HUES48 (cell line): ENCODE data around the gene C7orf57.

Experiments
- H3K27ac ChIP-seq: one replicate; pipeline ENCODE4 v1.7.0; 2013; ENCODE audit warnings: low read depth, low read length, inconsistent platforms
- H3K27me3 ChIP-seq: 2 replicates; pipeline ENCODE4 v1.6.1; 2013; ENCODE audit warnings: mild to moderate bottlenecking, low read length; ENCODE audit not compliant: control insufficient read depth, insufficient read depth
- H3K36me3 ChIP-seq: 2 replicates; pipeline ENCODE4 v1.6.1; 2013; ENCODE audit warnings: low read length; ENCODE audit not compliant: control insufficient read depth, insufficient read depth
- H3K4me1 ChIP-seq: 2 replicates; pipeline ENCODE4 v1.6.1; 2013; ENCODE audit warnings: mild to moderate bottlenecking, low read length; ENCODE audit not compliant: control insufficient read depth, insufficient read depth
- H3K4me3 ChIP-seq: 2 replicates; pipeline ENCODE4 v1.5.1; 2013; ENCODE audit warnings: mild to moderate bottlenecking, low read depth, low read length
- H3K9ac ChIP-seq: 2 replicates; pipeline ENCODE4 v1.6.1; 2013; ENCODE audit warnings: mild to moderate bottlenecking, low read depth, low read length, moderate library complexity
- H3K9me3 ChIP-seq: 2 replicates; pipeline ENCODE4 v1.6.1; 2013; ENCODE audit warnings: low read length; ENCODE audit not compliant: control insufficient read depth, insufficient read depth

Gene C7orf57

GRCh38 chr7:48098846-48099245 lies 63.5 kb downstream of the C7orf57 start:
- Histone ChIP-seq H3K27me3 (no peaks in the 10 kb centered on the region), H3K9me3 (no peaks in the 10 kb centered on the region), H3K4me1 (no peaks in the 10 kb centered on the region), H3K36me3 (peaks cover 96% of the 10 kb centered on the region), H3K4me3 (no peak overlapping the region), H3K9ac (no peak overlapping the region), H3K27ac (no peak overlapping the region)

GRCh38 chr7:48099781-48100180 lies 64.4 kb downstream of the C7orf57 start:
- no peak overlapping the region for H3K27ac ChIP-seq
- H3K36me3 ChIP-seq = peaks cover 96% of the 10 kb centered on the region
- no peaks in the 10 kb centered on the region for H3K27me3 ChIP-seq
- no peaks in the 10 kb centered on the region for H3K9me3 ChIP-seq
- no peak overlapping the region for H3K4me3 ChIP-seq
- no peaks in the 10 kb centered on the region for H3K4me1 ChIP-seq
- H3K9ac ChIP-seq = no peak overlapping the region

- Histone ChIP-seq H3K27ac (no peak overlapping the region), H3K4me1 (no peaks in the 10 kb centered on the region), H3K9me3 (no peaks in the 10 kb centered on the region), H3K27me3 (no peaks in the 10 kb centered on the region), H3K36me3 (peaks cover 95% of the 10 kb centered on the region), H3K9ac (no peak overlapping the region), H3K4me3 (no peak overlapping the region)
Observed at GRCh38 chr7:48101352-48101751, 66.0 kb downstream of the C7orf57 start.

- Histone ChIP-seq H3K27me3 (no peaks in the 10 kb centered on the region), H3K36me3 (peaks cover 95% of the 10 kb centered on the region), H3K9ac (no peak overlapping the region), H3K4me1 (no peaks in the 10 kb centered on the region), H3K9me3 (no peaks in the 10 kb centered on the region), H3K27ac (no peak overlapping the region), H3K4me3 (no peak overlapping the region)
Observed at GRCh38 chr7:48101968-48102367, 66.6 kb downstream of the C7orf57 start.

- Histone ChIP-seq H3K4me1 (no peaks in the 10 kb centered on the region), H3K9ac (no peak overlapping the region), H3K36me3 (peaks cover 95% of the 10 kb centered on the region), H3K4me3 (no peak overlapping the region), H3K27me3 (no peaks in the 10 kb centered on the region), H3K9me3 (no peaks in the 10 kb centered on the region), H3K27ac (no peak overlapping the region)
Observed at GRCh38 chr7:48102530-48102929, 67.2 kb downstream of the C7orf57 start.

- H3K9ac ChIP-seq = no peak overlapping the region
- no peaks in the 10 kb centered on the region for H3K4me1 ChIP-seq
- no peaks in the 10 kb centered on the region for H3K9me3 ChIP-seq
- H3K36me3 ChIP-seq = peaks cover 88% of the 10 kb centered on the region
- no peaks in the 10 kb centered on the region for H3K27me3 ChIP-seq
- H3K27ac ChIP-seq = no peak overlapping the region
- no peak overlapping the region for H3K4me3 ChIP-seq
Observed at GRCh38 chr7:48105045-48105444, 69.7 kb downstream of the C7orf57 start.

- no peak overlapping the region for H3K4me3 ChIP-seq
- H3K9me3 ChIP-seq = no peaks in the 10 kb centered on the region
- no peak overlapping the region for H3K27ac ChIP-seq
- H3K27me3 ChIP-seq = no peaks in the 10 kb centered on the region
- H3K4me1 ChIP-seq = peaks cover 4% of the 10 kb centered on the region; the same call in 1 of the 2 replicates
- no peak overlapping the region for H3K9ac ChIP-seq
- peaks cover 71% of the 10 kb centered on the region for H3K36me3 ChIP-seq
Observed at GRCh38 chr7:48106906-48107659, 71.7 kb downstream of the C7orf57 start.

- no peaks in the 10 kb centered on the region for H3K27me3 ChIP-seq
- peaks cover 4% of the 10 kb centered on the region; the same call in 1 of the 2 replicates for H3K4me1 ChIP-seq
- H3K36me3 ChIP-seq = peaks cover 62% of the 10 kb centered on the region
- no peak overlapping the region for H3K9ac ChIP-seq
- H3K9me3 ChIP-seq = no peaks in the 10 kb centered on the region
- H3K4me3 ChIP-seq = no peak overlapping the region
- H3K27ac ChIP-seq = no peak overlapping the region
Observed at GRCh38 chr7:48107926-48108472, 72.7 kb downstream of the C7orf57 start.

GRCh38 chr7:48108959-48109847 lies 73.9 kb downstream of the C7orf57 start:
- H3K9ac ChIP-seq = no peak overlapping the region
- H3K4me3 ChIP-seq = no peak overlapping the region
- no peak overlapping the region for H3K27ac ChIP-seq
- H3K27me3 ChIP-seq = no peaks in the 10 kb centered on the region
- peaks cover 4% of the 10 kb centered on the region; the same call in 1 of the 2 replicates for H3K4me1 ChIP-seq
- peaks cover 50% of the 10 kb centered on the region for H3K36me3 ChIP-seq
- no peaks in the 10 kb centered on the region for H3K9me3 ChIP-seq

- no peak overlapping the region for H3K27ac ChIP-seq
- H3K27me3 ChIP-seq = no peaks in the 10 kb centered on the region
- H3K4me1 ChIP-seq = peaks cover 4% of the 10 kb centered on the region; the same call in 1 of the 2 replicates
- no peak overlapping the region for H3K9ac ChIP-seq
- H3K9me3 ChIP-seq = no peaks in the 10 kb centered on the region
- H3K36me3 ChIP-seq = peaks cover 41% of the 10 kb centered on the region
- H3K4me3 ChIP-seq = no peak overlapping the region
Observed at GRCh38 chr7:48109848-48110663, 74.7 kb downstream of the C7orf57 start.
